ENCODE data around the gene CCDC81. TPM values are rescaled to one million over a fixed set of nuclear protein-coding genes. Genes with fewer than 3 reads are reported as not detected.

Gene CCDC81
- total RNA-seq, 1 donor from 2014 or later = 0.40 TPM

DNA sequence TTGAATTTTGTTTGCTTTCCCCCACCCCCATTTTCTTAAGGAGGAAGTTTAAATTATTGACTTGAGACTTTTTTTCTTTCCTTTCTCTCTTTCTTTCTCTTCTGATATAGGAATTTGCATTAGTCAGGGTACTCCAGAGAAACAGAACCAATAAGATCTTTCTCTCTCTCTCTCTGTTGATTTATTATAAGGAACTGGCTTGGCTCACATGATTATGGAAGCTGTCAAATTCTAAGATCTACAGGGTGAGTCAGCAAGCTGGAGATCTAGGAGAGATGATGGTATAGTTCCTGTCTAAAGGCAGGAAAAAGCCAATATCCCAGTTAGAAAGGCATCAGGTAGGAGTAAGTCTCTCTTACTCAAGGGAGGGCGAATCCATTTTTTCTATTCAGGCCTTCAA lies 64.0 kb downstream of the CCDC81 start:
- peak in 1 of 2 donors; percentile 85 for DNase-seq (ENCODE audit: low read depth in 2 of 2)

DNA sequence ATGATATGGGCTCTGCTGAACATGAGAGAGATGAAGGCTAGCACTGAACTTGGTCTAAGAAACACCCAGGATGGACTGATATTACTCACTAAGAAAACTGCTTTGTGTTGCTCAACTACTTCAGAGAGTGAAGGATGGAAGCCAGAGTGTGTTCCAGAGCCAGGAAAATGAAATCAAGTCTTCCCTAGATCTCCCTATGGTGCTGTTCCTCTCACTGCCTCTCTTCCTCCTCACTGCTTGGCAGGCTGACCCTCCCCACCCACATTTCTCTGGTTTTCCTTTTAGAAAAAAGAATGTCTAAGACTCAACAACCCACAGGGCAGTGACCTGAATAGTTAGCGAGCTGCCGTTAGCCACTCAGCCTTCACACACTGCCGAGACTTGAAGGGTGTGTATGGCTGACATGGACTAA lies 65.6 kb downstream of the CCDC81 start:
- no peak for DNase-seq (ENCODE audit: low read depth in 2 of 2)

DNA sequence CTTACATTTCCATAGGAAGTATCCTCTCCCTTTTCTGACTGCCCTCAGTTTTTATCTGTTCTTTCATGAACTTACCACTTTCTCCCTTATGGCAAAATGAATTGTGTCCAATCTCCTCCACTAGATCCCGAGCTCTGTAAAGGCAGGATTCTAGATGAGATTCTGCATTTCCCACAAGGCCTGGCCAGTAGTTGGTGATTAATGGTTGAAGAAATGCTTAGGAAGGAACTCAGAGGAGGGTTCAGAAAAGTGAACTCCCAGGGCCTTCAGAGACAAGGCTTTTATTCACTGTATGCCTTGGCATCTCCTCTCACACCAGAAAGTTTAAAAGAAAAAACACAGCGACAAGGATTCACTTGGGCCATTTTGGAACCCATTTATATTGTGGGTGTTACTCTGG lies 66.2 kb downstream of the CCDC81 start:
- DNase-seq (ENCODE audit: low read depth in 2 of 2) = no peak

DNA sequence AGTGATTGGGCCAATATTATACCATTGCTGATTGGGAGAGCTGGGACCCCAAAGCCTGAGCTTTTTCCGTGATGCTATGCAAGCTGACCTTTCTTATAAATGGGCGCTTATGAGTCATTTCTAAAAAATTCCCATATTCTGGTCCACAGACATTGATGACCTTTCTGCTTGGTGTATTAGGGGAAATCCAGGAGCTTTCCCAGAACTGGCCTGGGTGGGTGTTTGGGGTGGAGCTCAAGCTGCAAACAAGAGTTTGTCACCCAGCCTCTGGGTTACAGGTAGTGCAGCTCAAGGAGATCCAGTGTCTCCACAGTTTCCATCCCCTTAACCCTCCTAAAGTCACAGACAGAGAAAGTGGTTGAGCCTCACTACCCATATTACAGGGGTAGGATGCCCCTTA lies 67.7 kb downstream of the CCDC81 start:
- peak in 1 of 2 donors; percentile 28 for DNase-seq (ENCODE audit: low read depth in 2 of 2)

DNA sequence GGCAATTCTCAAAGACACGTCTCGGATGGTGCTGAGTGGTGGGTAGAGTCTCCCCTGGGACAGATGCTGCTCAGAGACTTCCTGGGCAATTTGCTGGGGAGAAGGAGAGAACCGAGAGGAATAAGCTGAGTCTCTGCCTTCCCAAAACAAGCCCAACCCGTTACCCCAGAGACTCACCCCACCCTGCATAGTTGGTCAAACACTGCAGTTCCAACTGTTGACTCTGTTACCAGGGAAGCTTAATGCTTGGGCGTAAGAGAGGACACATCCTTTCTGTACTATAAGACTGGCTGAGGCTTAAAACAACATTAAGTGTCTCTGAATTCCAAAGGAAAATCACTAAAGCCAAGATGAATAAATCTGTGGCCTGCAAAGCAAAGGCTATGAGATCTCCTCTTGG lies 68.1 kb downstream of the CCDC81 start:
- DNase-seq (ENCODE audit: low read depth in 2 of 2) = no peak

DNA sequence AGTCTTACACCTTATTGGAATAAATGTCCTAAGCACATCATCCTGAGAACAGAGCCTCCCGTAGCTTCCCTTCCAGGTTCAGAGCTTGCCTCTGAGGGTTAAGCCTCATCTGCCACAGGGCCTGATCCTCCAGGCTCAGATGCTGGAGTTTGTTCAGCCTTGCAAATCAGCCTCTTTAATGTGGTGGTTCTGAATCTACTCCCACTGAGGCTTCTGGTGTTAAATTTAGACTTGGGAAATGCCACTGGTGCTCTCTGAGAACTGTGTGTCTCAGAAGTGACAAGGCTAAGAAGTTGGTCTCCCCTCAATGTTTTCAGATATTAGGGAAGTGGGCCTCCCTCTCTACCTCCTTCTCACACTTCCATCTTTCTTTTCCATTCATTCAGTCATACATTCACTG lies 68.7 kb downstream of the CCDC81 start:
- DNase-seq (ENCODE audit: low read depth in 2 of 2) = no peak

DNA sequence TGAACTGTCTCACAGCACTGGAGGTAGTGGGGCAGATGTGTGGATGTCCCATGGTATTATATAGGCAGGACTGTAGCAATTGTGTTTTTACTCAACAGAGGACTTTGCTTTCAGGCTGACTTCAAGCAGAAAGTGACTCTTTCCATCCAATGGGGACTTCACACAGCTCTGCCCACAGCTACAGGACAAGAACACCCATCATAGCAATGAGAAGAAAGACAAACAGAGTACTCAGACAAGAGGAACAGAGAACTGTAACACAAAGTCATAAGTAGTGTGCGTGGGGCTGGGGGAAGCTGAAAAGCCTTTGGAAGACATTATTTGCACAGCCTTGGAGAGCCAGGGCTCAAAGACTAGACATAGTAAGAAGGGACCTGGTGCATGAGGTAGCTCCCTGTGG lies 70.3 kb downstream of the CCDC81 start:
- no peak for DNase-seq (ENCODE audit: low read depth in 2 of 2)

DNA sequence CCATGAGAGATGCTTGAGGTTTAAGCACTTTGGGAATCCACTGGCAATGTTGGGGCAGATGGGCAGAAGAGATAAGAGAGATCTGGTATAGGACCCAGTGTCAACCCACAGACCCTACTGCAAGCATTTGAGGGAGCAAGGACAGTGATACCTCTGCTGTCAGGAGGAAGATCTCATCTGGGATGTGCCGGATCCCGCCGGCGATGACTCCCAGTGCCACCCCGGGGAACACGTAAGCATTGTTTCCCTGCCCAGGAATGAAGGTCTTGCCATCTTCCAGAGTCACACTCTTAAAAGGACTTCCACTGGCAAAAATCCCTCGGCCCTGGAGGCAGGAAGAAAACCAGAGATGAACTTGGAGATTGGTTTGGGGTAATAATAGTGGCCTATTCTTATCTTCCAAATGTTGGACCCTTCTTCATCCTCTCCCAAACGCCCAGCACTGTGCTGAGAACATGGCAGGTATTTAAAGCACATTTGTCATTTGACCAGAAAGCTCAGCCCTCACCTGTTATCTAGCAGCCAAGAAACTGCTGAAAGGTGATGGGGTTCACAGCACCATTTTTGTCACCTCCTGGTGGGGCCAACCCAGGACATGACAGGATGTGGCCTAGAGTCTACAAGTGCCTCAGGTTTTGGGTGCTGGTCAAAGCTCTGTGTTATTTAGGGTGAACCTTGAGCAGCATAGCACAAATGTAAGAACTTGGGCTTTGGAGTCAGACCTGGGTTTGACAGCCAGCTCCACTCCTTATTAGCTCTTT lies 71.7 kb downstream of the CCDC81 start:
- DNase-seq (ENCODE audit: low read depth in 2 of 2) = no peak

DNA sequence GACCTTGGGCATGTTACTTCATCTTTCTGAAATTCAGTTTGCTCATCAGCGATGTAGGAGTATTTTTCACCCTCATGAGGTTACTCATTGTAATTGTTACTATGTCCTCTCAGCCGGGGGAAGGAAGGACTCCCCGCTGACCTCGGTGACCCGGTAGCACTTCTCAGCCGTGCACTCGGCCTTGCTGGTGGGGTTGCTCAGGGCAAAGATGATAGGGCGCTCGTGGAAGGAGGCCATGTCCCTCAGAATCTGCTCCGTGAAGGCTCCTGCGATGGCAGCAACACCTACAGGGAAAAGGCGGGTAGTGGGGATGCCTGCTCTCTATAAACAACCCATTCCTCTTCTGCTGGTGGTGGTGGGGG lies 72.2 kb downstream of the CCDC81 start:
- no peak for DNase-seq (ENCODE audit: low read depth in 2 of 2)

DNA sequence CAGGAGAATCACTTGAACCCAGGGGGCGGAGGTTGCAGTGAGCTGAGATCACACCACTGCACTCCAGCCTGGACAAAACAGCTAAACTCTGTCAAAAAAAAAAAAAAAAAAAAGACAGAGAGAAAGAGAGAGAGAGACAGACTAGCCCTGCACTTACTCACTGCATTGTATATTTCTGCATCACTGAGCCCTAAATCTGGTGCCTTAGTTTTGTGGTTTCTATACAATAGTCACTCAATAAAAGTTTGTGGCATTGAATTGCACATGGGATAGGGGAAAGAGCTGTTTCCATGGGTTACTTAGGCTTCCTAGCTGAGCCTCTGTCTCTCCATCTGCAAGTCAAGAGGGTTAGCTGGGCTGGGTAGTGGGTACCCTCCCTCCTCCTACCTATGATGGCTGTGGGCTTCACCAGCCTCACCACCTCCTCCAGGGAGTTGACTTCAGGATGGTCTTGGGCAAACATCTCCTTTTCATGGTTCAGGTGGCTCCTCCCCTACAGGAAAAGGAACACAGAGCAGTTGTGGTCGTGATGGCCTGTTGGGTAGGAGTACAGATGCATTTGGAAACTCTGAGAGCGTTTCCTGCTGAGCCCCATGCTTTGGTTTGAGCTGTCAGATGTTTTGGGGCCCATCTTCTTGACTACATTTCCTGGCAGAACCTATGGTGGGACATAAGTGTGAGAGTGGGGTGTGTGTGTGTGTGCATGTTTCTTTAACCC lies 73.2 kb downstream of the CCDC81 start:
- DNase-seq (ENCODE audit: low read depth in 2 of 2) = no peak

DNA sequence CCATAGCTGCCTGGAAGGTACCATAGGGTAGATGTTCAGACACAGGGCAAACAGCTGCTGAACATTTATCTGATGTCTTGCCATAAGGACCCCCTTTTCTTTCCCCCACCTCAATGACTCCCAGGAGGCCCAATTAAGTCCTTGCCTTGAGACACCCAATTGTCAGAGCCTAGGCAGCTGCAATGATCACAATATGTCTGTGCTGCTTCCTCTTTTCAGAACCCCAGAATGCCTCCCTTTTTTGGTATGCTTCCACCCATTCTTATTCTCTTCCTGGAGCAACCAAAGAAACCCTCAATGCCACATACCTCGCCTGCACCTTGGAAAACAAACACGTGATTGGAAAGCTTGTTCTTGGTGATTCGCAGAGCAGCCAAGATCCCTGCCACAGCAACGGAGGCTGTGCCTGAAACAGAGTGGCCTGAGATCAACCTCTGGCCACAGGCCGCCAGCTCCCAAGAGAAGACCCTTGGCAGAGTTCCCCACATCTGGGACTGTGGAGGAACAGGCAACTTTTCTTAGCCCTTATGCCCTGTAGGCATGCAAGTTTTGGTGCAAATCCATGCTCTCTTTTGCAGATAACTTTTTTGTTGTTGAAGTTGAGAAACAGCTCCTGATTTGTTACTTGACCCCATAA lies 75.4 kb downstream of the CCDC81 start:
- DNase-seq (ENCODE audit: low read depth in 2 of 2) = no peak

DNA sequence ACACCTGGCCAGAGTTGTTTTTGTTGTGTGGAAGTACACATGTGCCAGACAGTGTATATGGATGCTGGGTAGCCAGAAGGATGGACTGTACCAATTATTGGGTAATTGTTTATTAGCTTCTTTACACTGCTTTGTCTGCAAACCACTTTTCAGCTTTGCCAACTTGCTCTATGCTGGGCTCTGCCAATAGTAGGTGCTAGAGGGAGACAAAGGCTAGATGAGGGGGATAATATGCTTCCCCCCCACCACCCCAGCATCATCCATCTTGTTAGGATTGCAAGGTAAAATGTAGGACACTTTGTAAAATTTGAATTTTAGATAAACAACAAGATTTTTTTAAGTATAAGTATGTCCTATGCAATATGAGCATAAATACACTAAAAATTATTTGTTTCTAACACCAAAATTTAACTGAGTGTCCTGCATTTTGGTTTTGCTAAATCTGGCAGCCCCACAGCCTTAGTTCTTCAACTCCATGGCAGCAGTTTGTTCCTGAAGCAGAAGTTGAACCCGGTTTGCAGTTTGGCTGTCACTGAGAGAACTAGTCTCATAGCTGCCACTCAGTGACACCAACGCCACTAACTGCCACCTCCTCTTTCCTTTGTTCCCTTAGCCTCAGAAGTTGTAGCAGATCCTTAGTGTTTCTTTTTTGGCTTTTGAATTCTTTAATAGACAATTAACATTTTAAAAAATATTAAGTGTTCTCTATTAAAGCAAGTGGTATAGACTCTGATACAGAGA lies 78.8 kb downstream of the CCDC81 start:
- DNase-seq (ENCODE audit: low read depth in 2 of 2) = no peak

DNA sequence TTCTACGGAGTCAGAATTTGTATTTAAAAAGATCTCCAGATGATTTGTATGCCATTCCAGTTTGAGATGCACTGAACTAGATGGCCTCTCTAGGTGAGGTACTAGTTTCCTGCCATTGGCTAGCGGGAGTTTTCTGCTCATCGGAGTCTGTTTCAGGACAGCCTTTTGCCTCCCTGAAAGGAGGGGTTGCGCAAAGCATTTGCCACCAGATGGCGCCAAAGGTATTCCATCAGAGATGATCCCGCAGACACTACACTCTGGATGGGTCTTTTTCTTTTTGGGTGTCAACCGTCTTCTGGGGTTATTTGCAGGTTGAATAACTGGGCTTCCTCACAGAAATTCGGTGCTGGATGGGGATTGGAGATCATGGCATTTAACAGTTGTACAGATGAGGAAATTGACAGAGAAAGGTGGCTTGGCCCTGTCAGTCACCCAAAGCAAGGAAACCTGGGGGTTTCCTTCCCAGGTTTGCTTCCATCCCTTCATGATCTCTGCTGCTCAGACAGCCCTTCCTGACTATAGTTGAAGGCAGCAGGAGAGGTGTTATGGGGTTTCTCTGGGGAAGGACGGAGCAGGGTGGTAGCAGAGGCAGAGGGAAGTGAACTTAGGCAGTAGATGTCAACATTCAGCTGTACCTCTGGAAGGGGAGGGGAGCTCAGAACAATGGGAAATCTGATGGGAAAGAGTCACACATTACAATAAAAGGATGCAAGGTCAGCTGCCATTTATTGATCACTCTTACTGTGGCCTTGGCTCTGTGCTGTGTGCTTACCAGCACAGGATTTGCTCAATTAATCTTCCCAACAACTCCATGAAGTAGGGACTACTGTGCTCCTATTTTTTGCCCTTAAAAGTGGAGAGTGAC lies 81.6 kb downstream of the CCDC81 start:
- DNase-seq (ENCODE audit: low read depth in 2 of 2) = peak; percentile 90 to 91

DNA sequence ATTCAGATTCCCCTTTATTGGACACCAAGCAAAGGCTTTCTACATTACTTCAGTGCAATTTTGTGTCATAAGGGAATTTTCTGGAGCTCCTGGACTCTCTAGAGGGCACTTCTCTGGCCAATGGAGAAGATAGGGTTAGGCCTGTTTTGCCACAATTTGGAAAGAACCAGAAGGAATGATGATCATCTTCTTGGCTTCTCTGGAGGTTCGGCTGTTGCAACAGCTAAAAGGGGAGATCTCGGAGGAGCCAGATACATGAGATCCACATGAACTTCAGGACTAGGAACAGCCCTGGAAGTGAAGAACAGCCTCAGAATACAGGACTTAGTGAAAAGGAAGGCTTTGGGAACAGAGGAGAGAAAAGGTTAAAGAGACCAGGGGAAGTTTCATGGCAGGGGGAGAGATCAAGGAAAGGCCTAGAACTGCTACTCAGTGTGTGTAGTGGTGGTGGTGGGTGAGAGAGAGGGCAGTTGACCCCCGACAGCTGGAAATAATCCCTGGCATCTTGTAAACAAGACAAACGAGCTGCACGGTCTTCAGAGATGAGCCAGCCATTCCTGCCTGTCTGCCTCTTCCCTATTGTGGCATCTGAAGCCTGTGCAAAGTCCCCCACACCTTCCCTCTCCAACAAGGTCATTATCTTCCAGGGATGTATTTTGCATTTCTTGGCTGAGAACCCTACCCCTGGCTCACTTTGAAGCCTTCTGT lies 83.8 kb downstream of the CCDC81 start:
- no peak for DNase-seq (ENCODE audit: low read depth in 2 of 2)

DNA sequence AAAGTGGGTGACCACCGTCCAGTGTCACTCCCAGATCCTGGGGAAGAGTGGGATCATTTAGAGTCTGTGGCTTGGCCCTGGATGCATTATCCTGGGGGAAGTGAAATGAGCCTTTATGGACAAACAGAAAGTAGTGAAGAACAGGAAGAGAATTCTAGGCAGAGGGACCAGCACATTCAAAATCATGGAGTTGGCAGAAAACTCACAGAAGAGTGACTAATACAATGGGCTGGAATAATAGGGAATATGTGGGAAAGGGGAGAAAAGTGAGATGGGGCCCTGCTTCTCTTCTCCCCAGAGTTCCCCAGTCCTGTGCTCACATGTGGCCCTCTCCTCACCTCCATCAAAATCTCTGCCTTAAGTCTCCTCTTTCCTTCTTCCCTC lies 84.3 kb downstream of the CCDC81 start:
- DNase-seq (ENCODE audit: low read depth in 2 of 2) = peak; percentile 65 to 71

DNA sequence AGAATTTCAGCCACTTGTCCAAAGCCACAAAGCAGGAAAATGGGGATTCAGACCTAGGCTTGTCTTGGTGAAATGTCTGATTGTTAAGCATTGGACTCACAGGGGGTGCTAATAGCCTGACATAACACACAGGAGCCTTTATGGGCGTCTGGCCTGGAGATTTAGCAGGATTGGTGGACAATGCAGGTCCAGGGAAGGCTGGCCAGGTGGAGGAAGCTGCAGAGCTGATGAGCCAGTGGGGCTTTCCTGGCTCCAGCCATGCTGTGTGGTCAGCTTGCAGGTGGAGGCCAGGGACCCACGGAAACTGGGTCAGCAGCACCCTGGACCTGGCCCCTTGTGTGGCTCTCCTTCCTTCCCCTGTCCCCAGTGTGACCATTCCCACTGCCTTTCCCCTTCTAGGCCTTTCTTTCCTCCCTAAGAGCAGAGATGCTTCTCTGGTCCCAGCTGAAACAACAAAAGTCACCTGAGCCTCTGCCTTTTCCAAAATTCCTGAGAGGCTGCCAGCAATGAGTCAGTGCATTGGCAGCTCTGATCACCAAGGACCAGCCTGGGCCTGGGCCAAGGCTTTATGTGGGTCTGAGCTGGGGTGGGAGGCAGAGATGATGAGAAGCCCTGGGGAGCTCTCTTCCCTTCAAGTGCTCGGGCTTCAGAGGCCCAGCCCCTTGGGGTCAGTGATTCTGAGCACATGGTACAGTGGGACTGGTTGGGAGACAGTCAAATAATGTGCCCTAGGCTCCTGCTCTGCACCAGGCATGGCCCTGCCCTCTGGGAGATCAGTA lies 85.2 kb downstream of the CCDC81 start:
- DNase-seq (ENCODE audit: low read depth in 2 of 2) = peak; percentile 97 to 99

DNA sequence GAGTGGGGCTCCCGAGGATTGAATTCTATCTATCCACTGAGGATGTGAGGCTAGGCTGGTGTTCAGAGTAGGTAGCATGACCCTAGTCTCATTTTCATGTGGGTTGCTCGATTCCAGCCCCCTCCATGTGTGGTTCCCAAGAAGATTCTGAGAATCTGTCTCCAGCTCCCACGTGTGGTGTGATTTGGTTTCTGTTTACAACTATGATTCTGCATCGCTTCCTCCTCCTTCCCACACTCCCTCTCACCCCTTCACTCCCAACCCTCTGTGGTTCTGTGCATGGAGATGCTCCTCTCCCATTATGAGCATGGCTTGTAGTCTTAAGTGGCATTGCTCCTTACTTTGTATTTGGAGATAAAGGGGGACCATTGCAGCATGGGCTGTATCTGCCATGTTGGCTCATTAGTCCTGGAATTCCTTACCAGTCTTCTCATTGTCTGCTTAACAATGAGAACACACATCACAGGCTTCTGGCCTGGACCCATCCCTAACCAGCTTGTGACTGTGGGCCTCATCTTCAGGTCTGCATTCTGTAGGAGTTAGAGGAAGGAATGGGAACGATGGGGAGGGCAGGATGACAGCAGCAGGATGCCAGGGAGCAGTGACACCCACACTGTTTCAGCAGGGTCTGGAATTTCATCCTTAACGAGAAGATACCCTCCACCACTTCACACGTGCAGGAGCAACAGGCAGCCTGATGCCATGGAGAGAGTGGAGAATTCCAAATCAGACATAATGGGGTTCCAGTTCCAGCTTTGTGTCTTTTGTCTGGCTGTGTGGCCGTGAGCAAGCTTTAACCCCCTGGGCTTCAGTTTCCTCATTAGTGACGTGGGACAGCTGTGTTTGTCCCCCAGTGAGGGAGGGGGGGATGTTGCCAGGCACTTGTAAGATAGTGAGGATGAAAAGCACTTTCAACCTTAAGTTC lies 86.0 kb downstream of the CCDC81 start:
- peak; percentile 57 to 77 for DNase-seq (ENCODE audit: low read depth in 2 of 2)

DNA sequence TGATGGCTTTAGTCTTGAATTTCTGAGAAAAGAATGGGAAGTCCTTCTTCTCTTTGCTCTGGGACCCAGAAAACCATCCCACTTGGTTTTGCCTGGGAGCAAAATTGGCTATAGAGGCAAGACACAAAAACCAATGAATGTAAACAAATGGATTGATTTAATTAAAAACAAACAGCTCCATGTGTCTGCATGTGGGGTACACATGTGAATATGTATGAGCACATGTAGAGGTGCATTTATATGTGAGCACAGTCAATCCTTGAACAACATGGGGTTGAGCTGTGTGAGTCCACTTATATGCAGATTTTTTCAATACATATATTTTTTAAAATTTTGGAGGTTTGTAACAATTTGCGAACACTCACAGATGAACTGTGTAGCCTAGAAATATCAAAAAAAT lies 87.2 kb downstream of the CCDC81 start:
- no peak for DNase-seq (ENCODE audit: low read depth in 2 of 2)

DNA sequence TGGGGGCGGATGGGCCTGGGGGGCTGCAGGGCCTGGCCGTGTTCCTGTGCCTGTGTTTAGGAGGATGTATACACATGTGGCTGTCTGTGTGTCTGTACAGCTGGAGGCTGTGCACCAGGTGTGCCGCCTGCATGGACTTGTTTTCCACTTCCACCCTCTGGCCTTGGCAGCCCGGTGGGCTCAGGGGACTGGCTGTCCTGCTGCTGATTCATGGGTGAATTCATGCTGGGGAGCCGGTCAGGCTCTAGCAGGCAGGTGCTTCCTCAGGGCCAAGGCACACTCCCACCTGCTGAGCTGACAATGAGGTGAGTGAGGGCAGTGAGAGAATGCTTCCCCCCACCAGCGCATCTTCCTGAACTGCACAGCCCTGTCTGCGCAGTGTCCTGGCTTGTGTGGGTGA lies 88.4 kb downstream of the CCDC81 start:
- peak; percentile 29 to 40 for DNase-seq (ENCODE audit: low read depth in 2 of 2)
